ENCODE results near the gene SEC63.
"Not testable (repeated sequence)": the region's sequence is repeated elsewhere in the genome, so short reads cannot be mapped to it uniquely, and the experiment has no call there.

SEC63 gene

DNA sequence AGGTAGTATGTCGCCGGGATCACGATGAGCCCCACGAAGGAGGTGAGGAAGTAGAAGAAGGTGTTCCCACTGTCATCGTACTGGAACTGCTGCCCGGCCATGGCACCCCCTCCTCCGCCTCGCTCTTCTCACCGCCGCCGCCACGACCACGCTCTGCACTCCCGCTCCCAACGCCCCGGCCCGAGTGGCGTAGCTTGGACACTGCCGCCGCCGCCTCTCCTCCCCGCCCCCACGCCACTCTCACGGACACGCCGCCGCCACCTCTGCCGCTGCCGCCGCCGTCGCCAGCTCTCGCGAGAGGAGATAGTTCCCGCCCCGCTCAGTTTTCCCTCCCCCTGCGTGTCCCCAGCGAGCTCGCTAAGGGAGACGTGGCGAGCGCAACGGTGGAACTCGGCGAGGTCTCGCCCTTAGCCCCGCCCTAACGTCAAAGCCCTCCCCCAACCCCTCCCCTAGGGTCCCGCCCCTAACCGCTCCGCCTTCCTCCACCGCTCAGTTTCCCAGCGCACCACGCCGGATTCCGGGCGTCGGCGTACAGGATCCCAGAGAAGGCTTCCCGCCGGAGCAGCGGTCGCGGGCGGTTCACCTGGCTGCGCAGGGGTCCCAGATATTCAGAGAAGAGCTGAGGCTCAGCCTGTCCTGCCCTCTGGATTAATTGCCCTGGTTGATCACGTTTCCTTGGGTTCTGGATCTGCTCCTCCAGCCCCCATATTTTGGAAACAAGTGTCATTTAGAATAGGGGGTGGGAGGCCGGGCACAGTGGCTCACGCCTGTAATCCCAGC lies at the start of gene SEC63:
SEC63 (minus strand) TSS at position 300 of the 780 bp plus-strand sequence; CDS start at position 101, 199 bp downstream.
- DNase-seq (ENCODE audit: low read depth): peak; percentile 95
- no peak for TF ChIP-seq CTCF (conservative IDR thresholded peaks at IDR 0.05; ENCODE audit: control insufficient read depth, insufficient read depth, low read depth, low read length)
- H3K4me3 ChIP-seq (ENCODE audit: control insufficient read depth, low read depth, low read length): peak within 1 kb of the TSS; percentile 94

GRCh38 chr6:108005961-108006360 lies 48.0 kb upstream of the SEC63 start:
- no peak overlapping the region for H3K4me3 ChIP-seq (ENCODE audit: control insufficient read depth, low read depth, low read length)
- no peak for DNase-seq (ENCODE audit: low read depth)
- TF ChIP-seq CTCF (conservative IDR thresholded peaks at IDR 0.05; ENCODE audit: control insufficient read depth, insufficient read depth, low read depth, low read length): no peak

DNA sequence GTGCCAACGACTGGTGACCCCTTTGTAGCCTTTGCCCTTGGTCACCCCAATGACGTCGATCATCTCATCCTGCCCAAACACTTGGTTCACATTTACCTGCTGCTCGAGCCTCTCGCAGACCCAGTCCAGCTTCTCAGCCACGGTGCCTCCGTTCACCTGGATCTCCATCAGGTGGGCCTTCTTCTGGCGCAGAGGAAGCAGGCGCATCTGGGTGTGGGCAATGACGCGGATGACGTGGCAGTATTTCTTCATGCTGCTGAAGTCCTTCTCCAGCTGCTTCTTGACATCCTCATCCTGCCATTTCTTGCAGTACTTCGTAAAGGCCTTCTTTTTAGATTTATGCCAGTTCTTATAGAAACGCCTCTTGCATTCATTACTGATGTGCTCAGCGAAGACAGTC lies 46.9 kb upstream of the SEC63 start:
- DNase-seq (ENCODE audit: low read depth): no peak
- no peak for TF ChIP-seq CTCF (conservative IDR thresholded peaks at IDR 0.05; ENCODE audit: control insufficient read depth, insufficient read depth, low read depth, low read length)
- no peak overlapping the region for H3K4me3 ChIP-seq (ENCODE audit: control insufficient read depth, low read depth, low read length)

DNA sequence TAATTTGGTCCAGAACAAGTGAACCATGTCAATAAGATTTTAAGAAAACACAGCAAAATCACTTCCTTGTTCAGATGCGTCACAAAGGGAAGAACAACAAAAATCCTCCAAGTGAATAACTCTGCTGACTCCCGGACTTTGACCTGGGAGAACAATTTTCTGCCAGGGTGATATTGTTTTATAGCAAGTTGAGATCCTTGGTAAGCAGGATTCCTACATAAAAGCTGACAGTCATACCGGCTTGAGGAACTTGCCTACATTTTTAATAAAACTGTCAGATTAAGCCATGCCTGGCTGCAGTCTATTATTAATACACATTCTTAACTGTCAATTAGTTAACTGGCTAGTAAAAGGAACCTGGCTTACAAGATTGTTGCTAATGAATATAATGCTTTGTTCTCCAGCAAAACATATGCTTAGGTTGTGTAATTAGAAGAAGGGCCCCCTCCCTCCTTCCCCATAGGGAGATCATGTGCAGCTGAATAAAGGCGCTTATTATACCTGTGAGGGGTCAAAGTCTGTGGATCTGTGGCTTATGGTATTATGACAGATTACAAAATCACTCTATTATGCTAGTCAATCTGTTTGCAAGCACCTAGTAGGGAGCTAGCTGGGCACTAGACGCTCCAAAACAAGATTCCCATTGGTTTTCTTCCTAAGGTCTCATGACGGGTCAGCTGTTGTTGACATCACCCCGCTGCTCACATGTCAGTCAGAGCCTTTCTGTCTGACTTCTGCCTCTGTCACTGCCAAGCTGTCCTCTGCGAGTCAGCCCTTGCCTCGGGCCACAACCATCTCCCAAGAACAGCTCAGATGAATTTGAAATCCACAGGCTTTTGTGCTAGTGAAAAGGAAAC lies 44.6 kb upstream of the SEC63 start:
- no peak for TF ChIP-seq CTCF (conservative IDR thresholded peaks at IDR 0.05; ENCODE audit: control insufficient read depth, insufficient read depth, low read depth, low read length)
- H3K4me3 ChIP-seq (ENCODE audit: control insufficient read depth, low read depth, low read length): no peak overlapping the region
- peak; percentile 29 for DNase-seq (ENCODE audit: low read depth)

DNA sequence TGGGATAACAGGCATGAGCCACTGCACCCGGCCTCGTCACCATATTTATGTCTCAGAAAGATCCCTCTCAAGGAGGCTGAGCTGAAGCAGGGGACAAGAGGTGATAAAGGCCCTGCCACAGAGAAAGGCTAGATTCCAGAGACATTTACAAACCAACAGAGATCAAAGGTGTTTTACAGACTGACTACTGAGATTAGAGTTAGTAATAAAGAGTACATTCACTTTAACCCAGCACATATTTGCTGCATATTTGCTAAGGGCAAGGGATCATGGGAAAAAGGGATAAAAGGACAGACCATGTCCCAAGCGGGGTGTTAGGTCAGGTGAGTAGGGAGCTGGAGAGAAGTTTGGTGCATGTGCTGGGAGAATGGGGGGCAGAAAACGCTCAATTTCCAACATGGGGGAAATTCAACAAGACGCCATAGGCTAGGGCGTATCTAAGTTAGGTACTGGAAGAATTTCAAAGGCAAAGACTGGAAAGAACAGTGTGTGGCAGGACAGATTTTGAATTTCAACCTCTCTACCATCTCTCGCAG lies 43.8 kb upstream of the SEC63 start:
- no peak for TF ChIP-seq CTCF (conservative IDR thresholded peaks at IDR 0.05; ENCODE audit: control insufficient read depth, insufficient read depth, low read depth, low read length)
- H3K4me3 ChIP-seq (ENCODE audit: control insufficient read depth, low read depth, low read length): no peak overlapping the region
- no peak for DNase-seq (ENCODE audit: low read depth)

DNA sequence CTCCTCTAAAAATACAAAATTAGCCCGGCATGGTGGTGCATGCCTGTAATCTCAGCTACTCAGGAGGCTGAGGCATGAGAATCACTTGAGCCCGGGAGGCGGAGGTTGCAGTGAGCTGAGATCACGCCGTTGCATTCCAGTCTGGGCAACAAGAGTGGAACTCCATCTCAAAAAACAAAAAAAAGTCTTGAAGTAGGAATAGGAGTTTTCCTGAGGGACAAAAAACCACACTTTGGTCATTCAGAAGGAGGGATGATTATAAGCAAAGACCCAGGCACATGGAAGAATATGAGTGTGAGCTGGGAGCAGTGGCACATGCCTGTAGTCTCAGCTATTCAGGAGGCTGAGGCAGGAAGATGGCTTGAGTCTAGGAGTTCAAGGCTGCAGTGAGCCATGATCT lies 42.3 kb upstream of the SEC63 start:
- not testable (repeated sequence) for DNase-seq (ENCODE audit: low read depth)

DNA sequence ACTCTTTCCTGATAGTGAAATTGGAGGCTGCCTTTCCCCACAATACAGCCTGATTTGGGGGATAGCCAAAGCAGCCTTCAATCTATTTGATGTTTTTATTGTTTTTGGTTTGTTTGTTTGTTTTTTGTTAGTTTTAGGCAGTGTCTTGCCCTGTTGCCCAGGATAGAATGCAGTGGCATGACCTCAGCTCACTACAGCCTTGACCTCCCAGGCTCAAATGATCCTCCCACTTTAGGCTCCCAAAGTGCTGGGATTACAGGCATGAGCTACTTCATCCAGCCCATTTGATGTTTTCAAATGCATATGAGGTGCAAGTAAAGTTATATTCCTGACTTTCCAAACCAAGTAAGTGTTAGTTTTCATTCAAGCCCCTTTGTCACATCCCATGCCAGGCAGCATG lies 41.3 kb upstream of the SEC63 start:
- TF ChIP-seq CTCF (conservative IDR thresholded peaks at IDR 0.05; ENCODE audit: control insufficient read depth, insufficient read depth, low read depth, low read length): no peak
- no peak overlapping the region for H3K4me3 ChIP-seq (ENCODE audit: control insufficient read depth, low read depth, low read length)
- no peak for DNase-seq (ENCODE audit: low read depth)

More for the DNA sequence above, 42.3 kb upstream of the SEC63 start:
- not testable (repeated sequence) for H3K4me3 ChIP-seq (ENCODE audit: control insufficient read depth, low read depth, low read length)

Measured in fibroblast of mammary gland (primary cell).